ENCODE data around the gene UBE2D1.

The UBE2D1 gene

GRCh38 chr10:58334817-58335305 lies at the start of gene UBE2D1:
Gene UBE2D1, plus strand, starts transcription at chr10:58335006. Its CDS starts 196 bp downstream, at chr10:58335202.
- DNase-seq: peak; percentile 52 to 75 (median 60)

- DNase-seq: no peak
These were observed 43.1 kb upstream of the UBE2D1 start for GRCh38 chr10:58291538-58292174.

GRCh38 chr10:58293989-58294388 lies 40.8 kb upstream of the UBE2D1 start:
- DNase-seq: no peak

- peak in 3 of 4 experiments; percentile 3 to 40 (median 6) for DNase-seq
These were observed 35.2 kb upstream of the UBE2D1 start for GRCh38 chr10:58299580-58299979.

GRCh38 chr10:58300676-58301075 lies 34.1 kb upstream of the UBE2D1 start:
- DNase-seq: no peak

- no peak for DNase-seq
These were observed 32.6 kb upstream of the UBE2D1 start for GRCh38 chr10:58302254-58302653.

GRCh38 chr10:58304099-58304633 lies 30.6 kb upstream of the UBE2D1 start:
- DNase-seq: no peak

- no peak for DNase-seq
These were observed 29.0 kb upstream of the UBE2D1 start for GRCh38 chr10:58305821-58306220.

GRCh38 chr10:58307676-58308075 lies 27.1 kb upstream of the UBE2D1 start:
- DNase-seq: no peak

GRCh38 chr10:58311026-58311425 lies 23.8 kb upstream of the UBE2D1 start:
- DNase-seq: no peak

- no peak for DNase-seq
These were observed 17.9 kb upstream of the UBE2D1 start for GRCh38 chr10:58316874-58317273.

- DNase-seq: no peak
These were observed 16.5 kb upstream of the UBE2D1 start for GRCh38 chr10:58318346-58318745.

- DNase-seq: no peak
These were observed 15.2 kb upstream of the UBE2D1 start for GRCh38 chr10:58319599-58319998.

- DNase-seq: no peak
These were observed 14.3 kb upstream of the UBE2D1 start for GRCh38 chr10:58320351-58321049.

GRCh38 chr10:58322072-58322834 lies 12.6 kb upstream of the UBE2D1 start:
- DNase-seq: no peak

- DNase-seq: no peak
These were observed 12.0 kb upstream of the UBE2D1 start for GRCh38 chr10:58322835-58323209.

GRCh38 chr10:58326967-58327381 lies 7.8 kb upstream of the UBE2D1 start:
- no peak for DNase-seq

- no peak for DNase-seq
These were observed 6.6 kb upstream of the UBE2D1 start for GRCh38 chr10:58328233-58328632.

- DNase-seq: no peak
These were observed 4.4 kb upstream of the UBE2D1 start for GRCh38 chr10:58330431-58330830.

- no peak for DNase-seq
These were observed 3.2 kb upstream of the UBE2D1 start for GRCh38 chr10:58331646-58332045.

GRCh38 chr10:58335306-58336005 lies 650 bp downstream of the UBE2D1 start:
- no peak for DNase-seq

GRCh38 chr10:58336242-58336641 lies 1.4 kb downstream of the UBE2D1 start:
- no peak for DNase-seq

GRCh38 chr10:58341422-58341821 lies 6.6 kb downstream of the UBE2D1 start:
- no peak for DNase-seq
